Astrocyte of the spinal cord (primary cell): Measurements from ENCODE around the gene NOX1.
A peak's percentile ranks its signal among the peaks of the same experiment; 100 is the strongest.

Experiments used
- DNase-seq: peaks from one replicate; pipeline ENCODE4 v3.0.0; 2011; ENCODE audit warnings: low read depth, low spot score
- H3K4me3 ChIP-seq: 2 replicates; pipeline ENCODE4 v1.5.1; 2011; ENCODE audit warnings: low read depth, mild to moderate bottlenecking, low read length, moderate library complexity
- CTCF ChIP-seq: IDR thresholded peaks from 2 replicates; pipeline ENCODE4 v1.5.1; 2012; ENCODE audit warnings: low read depth, mild to moderate bottlenecking, low read length, inconsistent platforms
- in situ Hi-C: cut with HindIII; loops from 2 replicates; pipeline ENCODE4 v1.10.0; 2017; ENCODE audit warnings: low sequenced_read_pairs

NOX1 gene

GRCh38 chrX:100895365-100896075, 21.4 kb upstream of the NOX1 start:
- peak; percentile 41 for DNase-seq
- no peak overlapping the region for H3K4me3 ChIP-seq
- TF ChIP-seq CTCF: peak; percentile 67
- in situ Hi-C loops: no loop called here

DNA sequence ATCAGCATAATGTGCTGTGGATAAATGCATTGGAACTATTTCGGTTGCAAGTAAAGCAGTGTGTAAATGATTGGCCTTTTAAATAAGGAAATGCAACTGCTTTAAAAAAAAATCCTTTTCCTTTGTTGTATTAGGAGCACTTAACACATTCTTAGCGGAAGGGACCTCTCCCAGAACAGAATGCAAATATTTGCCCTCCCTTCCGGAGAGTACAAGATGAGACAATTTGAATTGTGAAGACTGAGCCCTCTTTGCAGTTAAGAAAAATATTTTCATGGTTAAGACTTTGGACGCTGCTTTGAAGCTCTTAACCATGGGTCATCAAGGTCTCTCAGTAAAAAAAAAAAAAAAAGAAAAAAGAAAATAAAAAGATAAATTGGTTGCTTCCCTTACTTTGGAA, 9.5 kb upstream of the NOX1 start:
- DNase-seq: no peak
- no peak overlapping the region for H3K4me3 ChIP-seq
- TF ChIP-seq CTCF: no peak
- in situ Hi-C loops: no loop called here

- no peak for TF ChIP-seq CTCF
- no peak for DNase-seq
- H3K4me3 ChIP-seq: no peak overlapping the region
- in situ Hi-C loops: no loop called here
These were observed 6.2 kb upstream of the NOX1 start for GRCh38 chrX:100880368-100880767.

DNA sequence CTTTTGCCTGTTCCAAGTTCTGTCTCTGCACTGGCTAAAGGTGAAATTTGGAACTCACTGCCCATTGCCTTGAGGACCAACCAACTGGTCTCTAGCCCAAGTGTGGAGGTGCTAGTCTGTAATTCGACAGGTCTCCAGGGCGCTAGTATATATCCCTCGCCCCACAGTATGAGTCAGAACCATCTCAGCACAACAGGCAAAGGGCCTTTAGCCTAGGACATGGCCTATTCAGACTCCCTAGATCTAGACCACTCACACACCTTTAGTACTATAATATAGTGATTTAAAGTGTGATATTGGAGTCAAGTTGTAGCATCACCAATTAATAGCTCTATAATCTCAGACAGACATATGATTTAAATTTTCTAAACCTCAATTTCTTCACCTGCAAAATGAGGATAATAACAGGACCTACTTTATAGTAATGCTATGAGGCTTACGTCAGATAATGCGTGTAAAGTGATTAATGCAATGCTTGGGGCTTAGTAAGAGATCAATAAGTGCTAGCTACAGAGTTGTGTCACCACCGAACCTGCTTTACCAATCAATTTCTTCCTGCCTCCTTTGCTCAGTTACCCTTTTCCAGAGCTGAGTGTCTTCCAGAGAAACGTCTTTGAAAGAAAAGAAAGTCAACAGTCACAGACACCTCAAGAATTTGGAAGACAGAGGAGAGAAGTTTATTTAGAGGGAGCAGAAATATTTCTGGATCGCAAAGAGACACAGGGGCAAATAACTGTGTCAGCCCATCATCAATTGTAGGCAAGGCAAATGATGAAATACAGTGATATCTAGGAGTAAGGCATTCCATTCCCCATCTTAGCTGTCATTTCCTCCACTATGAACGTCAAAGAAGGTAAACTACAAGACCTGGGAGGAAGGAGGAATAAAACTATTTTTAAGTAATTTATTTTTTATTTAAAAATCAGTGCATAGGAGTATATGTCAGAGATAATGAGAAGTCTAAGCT, 2.3 kb downstream of the NOX1 start:
- TF ChIP-seq CTCF: no peak
- H3K4me3 ChIP-seq: no peak overlapping the region
- peak; percentile 1 for DNase-seq
- in situ Hi-C loops: no loop called here

DNA sequence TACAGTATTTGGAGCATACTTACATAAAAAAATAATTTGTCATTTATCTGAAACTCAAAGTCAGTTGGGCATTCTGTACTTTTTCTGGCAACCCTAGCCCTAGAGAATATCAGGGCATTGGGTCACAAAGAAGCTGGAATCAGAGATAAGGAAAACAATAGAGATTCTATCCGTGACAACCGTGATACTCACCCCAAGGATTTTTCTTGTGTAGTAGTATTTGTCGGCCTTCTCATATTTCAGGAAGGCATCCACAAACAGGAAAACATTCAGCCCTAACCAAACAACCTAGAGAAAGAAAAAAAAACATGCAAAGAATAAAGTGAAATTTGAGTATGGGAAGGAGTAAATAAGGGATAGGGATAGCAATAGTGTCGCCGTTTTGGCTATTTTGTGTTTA, 3.6 kb downstream of the NOX1 start:
- no peak for TF ChIP-seq CTCF
- no peak overlapping the region for H3K4me3 ChIP-seq
- in situ Hi-C loops: no loop called here
- no peak for DNase-seq

GRCh38 chrX:100868273-100868672, 5.9 kb downstream of the NOX1 start:
- TF ChIP-seq CTCF: no peak
- no peak overlapping the region for H3K4me3 ChIP-seq
- no peak for DNase-seq
- in situ Hi-C loops: no loop called here
